Keratinocyte (primary cell): ENCODE measurements around the gene KCNQ4. TPM values are rescaled to one million over a fixed set of nuclear protein-coding genes. Genes with fewer than 3 reads are reported as not detected.

ENCODE experiments used
- DNase-seq: peaks from one replicate; pipeline ENCODE4 v3.0.0-alpha.2; 2011; ENCODE audit warnings: low read depth, missing footprints, low spot score
- FAIRE-seq: peaks from 2 replicates; lab custom pipeline; 2011; peaks lifted over from hg19 to GRCh38; lab: Jason Lieb, UNC
- H2AFZ ChIP-seq: 2 replicates; pipeline ENCODE4 v1.6.0; 2012; ENCODE audit warnings: low read length, control low read depth, inconsistent platforms; ENCODE audit not compliant: control insufficient read depth
- H3K27ac ChIP-seq: 2 replicates; pipeline ENCODE4 v1.5.1; 2011; ENCODE audit warnings: low read length; ENCODE audit not compliant: control insufficient read depth, insufficient read depth
- H3K27me3 ChIP-seq: 3 replicates; pipeline ENCODE4 v1.6.0; 2011; ENCODE audit warnings: low read length; ENCODE audit not compliant: control insufficient read depth, insufficient read depth; ENCODE audit errors: extremely low read depth
- H3K36me3 ChIP-seq, 2 experiments: 2 replicates in 1 of 2; 3 replicates in 1 of 2; pipeline ENCODE4 v1.5.1; 2011; ENCODE audit warnings: low read length in 2 of 2, mild to moderate bottlenecking in 1 of 2; ENCODE audit not compliant: control insufficient read depth in 2 of 2, insufficient read depth in 2 of 2; ENCODE audit errors: extremely low read depth in 1 of 2
- H3K4me1 ChIP-seq: 3 replicates; pipeline ENCODE4 v1.5.1; 2011; ENCODE audit warnings: low read length; ENCODE audit not compliant: control insufficient read depth, insufficient read depth; ENCODE audit errors: extremely low read depth
- H3K4me2 ChIP-seq: 3 replicates; pipeline ENCODE4 v1.6.0; 2011; ENCODE audit warnings: low read depth, low read length; ENCODE audit not compliant: control insufficient read depth, insufficient read depth; ENCODE audit errors: extremely low read depth
- H3K4me3 ChIP-seq, 3 experiments: fragments of 200-600 bp in 1 of 3; sonication (generic) in 1 of 3; 2 replicates in 2 of 3; 3 replicates in 1 of 3; pipeline ENCODE4 v1.5.1; 2011 to 2016; ENCODE audit warnings: low read length in 3 of 3, mild to moderate bottlenecking in 3 of 3, control low read depth in 2 of 3, inconsistent platforms in 1 of 3, low read depth in 1 of 3, mixed read lengths in 1 of 3, mixed run types in 1 of 3, moderate library complexity in 1 of 3; ENCODE audit not compliant: control insufficient read depth in 2 of 3, insufficient read depth in 2 of 3; ENCODE audit errors: extremely low read depth in 1 of 3
- H3K79me2 ChIP-seq: 2 replicates; pipeline ENCODE4 v1.6.0; 2012; ENCODE audit warnings: low read length; ENCODE audit not compliant: control insufficient read depth, insufficient read depth
- H3K9ac ChIP-seq: 3 replicates; pipeline ENCODE4 v1.6.0; 2011; ENCODE audit warnings: low read length; ENCODE audit not compliant: control insufficient read depth, insufficient read depth; ENCODE audit errors: extremely low read depth
- H3K9me1 ChIP-seq: 3 replicates; pipeline ENCODE4 v1.6.0; 2011; ENCODE audit warnings: low read length; ENCODE audit not compliant: control insufficient read depth, insufficient read depth; ENCODE audit errors: extremely low read depth
- H3K9me3 ChIP-seq: 2 replicates; pipeline ENCODE4 v1.5.1; 2012; ENCODE audit warnings: low read depth, low read length; ENCODE audit not compliant: control insufficient read depth
- H4K20me1 ChIP-seq: 3 replicates; pipeline ENCODE4 v1.6.0; 2011; ENCODE audit warnings: low read length; ENCODE audit not compliant: control insufficient read depth, insufficient read depth; ENCODE audit errors: extremely low read depth
- EZH2 ChIP-seq: IDR thresholded peaks from one replicate; pipeline ENCODE4 v1.6.1; 2012; ENCODE audit warnings: inconsistent platforms, mild to moderate bottlenecking, low read length, moderate library complexity
- dilution Hi-C: fragments of 300-500 bp; cut with MboI; formaldehyde crosslinking; loops from one replicate; pipeline ENCODE4 v1.7.0; 2020; ENCODE audit warnings: low sequenced_read_pairs; ENCODE audit not compliant: extremely low pct_ligation_motif_present
- polyA plus RNA-seq, 5 experiments: library from polyadenylated mRNA; depleted of rRNA in 3 of 5; stranded (reverse) in 3 of 5; stranded (forward) in 1 of 5; unstranded in 1 of 5; fragments of >200 nt; gene quantifications; 1 replicate in 1 of 5; 2 replicates in 3 of 5; 3 replicates in 1 of 5; pipeline versions ENCODE4 v1.2.1 to v1.2.3, GENCODE V29; 2011 to 2012; ENCODE audit warnings: missing spikeins in 2 of 5, low read depth in 1 of 5, low replicate concordance in 1 of 5
- TF ChIP-seq, protein P1 (sequence below), 3 experiments: IDR thresholded peaks in 1 of 3; conservative IDR thresholded peaks in 1 of 3; optimal IDR thresholded peaks in 1 of 3; 2 replicates in 2 of 3; 3 replicates in 1 of 3; pipeline versions ENCODE3 to v1.5.1; 2011; ENCODE audit warnings: low read length in 3 of 3, mild to moderate bottlenecking in 3 of 3, moderate library complexity in 2 of 3, control low read depth in 1 of 3, inconsistent platforms in 1 of 3; ENCODE audit not compliant: insufficient read depth in 2 of 3; ENCODE audit errors: extremely low read depth in 1 of 3

The KCNQ4 gene
- polyA plus RNA-seq, 1 donor (not counting 4 experiments of a cell fraction or from before 2014, with no cell fraction given) = not detected

DNA sequence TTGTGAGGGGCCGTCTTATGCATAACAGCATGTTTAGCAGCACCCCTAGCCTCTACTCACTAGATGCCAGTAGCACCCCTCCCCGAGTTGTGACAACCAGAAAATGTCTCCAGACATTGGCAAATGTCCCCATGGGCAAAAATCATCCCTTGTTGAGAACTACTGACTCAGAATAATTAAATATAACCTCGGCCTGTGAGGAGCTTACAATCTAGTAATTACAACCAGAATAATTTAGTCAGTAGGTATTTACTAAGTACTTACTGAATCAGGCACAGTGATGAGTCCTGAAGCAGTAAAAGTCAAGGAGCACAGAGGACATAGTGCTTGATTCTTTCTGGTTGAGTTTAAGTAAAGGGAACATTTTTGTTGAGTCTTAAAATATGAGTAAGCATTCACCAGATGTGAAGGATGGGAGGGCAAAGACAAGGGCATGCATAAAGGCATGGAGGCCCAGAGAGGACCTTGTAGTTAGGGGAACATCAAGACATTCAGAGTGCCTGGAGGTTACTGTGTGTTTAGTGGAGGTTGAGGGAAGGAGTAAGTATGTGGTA is 44.1 kb upstream of the KCNQ4 start:
- TF ChIP-seq, protein P1, sequence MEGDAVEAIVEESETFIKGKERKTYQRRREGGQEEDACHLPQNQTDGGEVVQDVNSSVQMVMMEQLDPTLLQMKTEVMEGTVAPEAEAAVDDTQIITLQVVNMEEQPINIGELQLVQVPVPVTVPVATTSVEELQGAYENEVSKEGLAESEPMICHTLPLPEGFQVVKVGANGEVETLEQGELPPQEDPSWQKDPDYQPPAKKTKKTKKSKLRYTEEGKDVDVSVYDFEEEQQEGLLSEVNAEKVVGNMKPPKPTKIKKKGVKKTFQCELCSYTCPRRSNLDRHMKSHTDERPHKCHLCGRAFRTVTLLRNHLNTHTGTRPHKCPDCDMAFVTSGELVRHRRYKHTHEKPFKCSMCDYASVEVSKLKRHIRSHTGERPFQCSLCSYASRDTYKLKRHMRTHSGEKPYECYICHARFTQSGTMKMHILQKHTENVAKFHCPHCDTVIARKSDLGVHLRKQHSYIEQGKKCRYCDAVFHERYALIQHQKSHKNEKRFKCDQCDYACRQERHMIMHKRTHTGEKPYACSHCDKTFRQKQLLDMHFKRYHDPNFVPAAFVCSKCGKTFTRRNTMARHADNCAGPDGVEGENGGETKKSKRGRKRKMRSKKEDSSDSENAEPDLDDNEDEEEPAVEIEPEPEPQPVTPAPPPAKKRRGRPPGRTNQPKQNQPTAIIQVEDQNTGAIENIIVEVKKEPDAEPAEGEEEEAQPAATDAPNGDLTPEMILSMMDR (optimal IDR thresholded peaks at IDR 0.05 in 1 of 3, IDR thresholded peaks at IDR 0.05 in 1 of 3, conservative IDR thresholded peaks at IDR 0.05 in 1 of 3; ENCODE audit: extremely low read depth in 1 of 3, insufficient read depth in 2 of 3, low read length in 3 of 3) = no peak
- TF ChIP-seq EZH2 = no peak
- H3K36me3 ChIP-seq = peaks cover 12 to 15% of the 10 kb centered on the region in 2 experiments
- no peak for FAIRE-seq

DNA sequence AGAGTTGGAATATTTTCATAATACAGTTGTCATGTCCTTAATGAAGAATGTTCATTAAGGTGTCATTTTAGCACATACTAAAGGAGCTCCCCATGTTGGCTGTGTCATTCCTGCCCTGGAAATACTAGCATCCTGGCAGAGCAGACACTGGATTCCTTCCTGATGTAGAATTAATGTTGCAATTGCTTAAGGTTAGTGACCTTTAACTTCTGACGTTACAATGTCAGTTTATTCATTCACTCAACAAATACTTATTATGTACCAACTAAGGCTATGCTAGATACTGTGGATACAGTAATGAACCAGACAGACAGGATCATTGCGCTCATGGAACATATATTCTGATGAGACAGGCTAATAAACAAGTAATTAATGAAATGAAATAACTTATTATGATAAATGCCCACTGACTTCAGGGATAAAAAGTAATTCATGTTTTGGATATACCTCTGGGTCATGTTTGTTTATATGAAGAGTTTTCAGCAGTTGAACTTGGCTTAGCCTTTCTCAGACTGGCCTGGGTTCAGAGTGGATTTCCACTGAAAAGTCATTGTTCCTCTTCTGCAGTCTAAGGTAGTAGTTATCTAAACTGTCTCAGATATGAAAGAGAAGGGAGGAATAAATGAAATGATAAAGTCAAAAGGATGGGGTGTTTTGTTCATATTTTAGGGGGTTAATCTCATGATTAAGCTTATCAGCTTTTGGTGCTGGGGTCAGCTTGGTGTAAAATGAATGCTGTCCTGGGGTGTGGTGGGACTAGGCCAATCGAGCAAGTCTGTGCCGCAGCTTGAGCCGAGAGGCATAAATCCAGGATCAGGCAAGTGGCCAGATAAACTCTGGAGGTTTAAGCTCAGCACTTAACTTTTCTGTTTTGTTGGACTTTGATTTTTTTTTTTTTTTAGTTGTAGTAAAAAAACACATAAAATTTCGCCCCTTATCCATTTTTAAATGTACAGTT is 43.3 kb upstream of the KCNQ4 start:
- dilution Hi-C loops = no loop called here
- TF ChIP-seq EZH2 = no peak
- TF ChIP-seq, protein P1 (optimal IDR thresholded peaks at IDR 0.05 in 1 of 3, IDR thresholded peaks at IDR 0.05 in 1 of 3, conservative IDR thresholded peaks at IDR 0.05 in 1 of 3; ENCODE audit: extremely low read depth in 1 of 3, insufficient read depth in 2 of 3, low read length in 3 of 3) = no peak

More for the DNA sequence above, 44.1 kb upstream of the KCNQ4 start:
- Histone ChIP-seq H3K4me3 (no peak overlapping the region), H4K20me1 (no peaks in the 10 kb centered on the region), H3K4me2 (no peak overlapping the region), H2AFZ (no peak overlapping the region), H3K9me1 (no peaks in the 10 kb centered on the region), H3K9ac (no peak overlapping the region), H3K27me3 (no peaks in the 10 kb centered on the region), H3K27ac (no peak overlapping the region), H3K4me1 (peaks cover 12% of the 10 kb centered on the region), H3K79me2 (peaks cover 15% of the 10 kb centered on the region), H3K9me3 (no peaks in the 10 kb centered on the region)
- dilution Hi-C loops = no loop called here
- no peak for DNase-seq

More for the DNA sequence above, 43.3 kb upstream of the KCNQ4 start:
- Histone ChIP-seq H3K79me2 (peaks cover 10% of the 10 kb centered on the region), H4K20me1 (no peaks in the 10 kb centered on the region), H3K4me1 (peaks cover 11% of the 10 kb centered on the region), H3K27me3 (no peaks in the 10 kb centered on the region), H3K4me2 (no peak overlapping the region), H3K27ac (no peak overlapping the region), H3K4me3 (no peak overlapping the region), H3K9ac (no peak overlapping the region), H3K9me1 (no peaks in the 10 kb centered on the region), H2AFZ (no peak overlapping the region), H3K36me3 (peaks cover 12 to 20% of the 10 kb centered on the region in 2 experiments), H3K9me3 (no peaks in the 10 kb centered on the region)
- FAIRE-seq (no peak), DNase-seq (no peak)
